ENCODE results near the gene NWD2.

DNA sequence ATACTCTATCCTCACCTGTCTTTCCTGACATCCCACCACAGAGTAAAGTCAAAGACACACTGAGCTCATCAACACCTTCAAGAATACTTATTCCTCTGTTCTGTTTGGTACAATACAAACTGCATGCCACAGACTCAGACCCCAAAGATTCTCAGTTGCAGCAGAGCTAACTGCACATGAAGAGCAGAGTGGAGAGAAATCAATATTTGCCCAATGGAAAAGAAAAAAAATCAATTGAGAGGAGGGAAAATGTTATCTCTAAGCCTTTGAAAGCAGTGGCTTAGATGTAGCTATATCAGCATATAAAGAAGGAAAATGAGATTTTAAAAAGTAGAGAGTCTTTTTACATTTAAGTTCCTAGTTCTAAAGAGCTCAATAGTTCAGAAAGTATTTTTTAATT, 180.2 kb downstream of the NWD2 start:
- TF ChIP-seq EP300 (IDR thresholded peaks at IDR 0.05) (no peak), POLR2AphosphoS5 (IDR thresholded peaks at IDR 0.05) (no peak)
- TF ChIP-seq, protein P1, sequence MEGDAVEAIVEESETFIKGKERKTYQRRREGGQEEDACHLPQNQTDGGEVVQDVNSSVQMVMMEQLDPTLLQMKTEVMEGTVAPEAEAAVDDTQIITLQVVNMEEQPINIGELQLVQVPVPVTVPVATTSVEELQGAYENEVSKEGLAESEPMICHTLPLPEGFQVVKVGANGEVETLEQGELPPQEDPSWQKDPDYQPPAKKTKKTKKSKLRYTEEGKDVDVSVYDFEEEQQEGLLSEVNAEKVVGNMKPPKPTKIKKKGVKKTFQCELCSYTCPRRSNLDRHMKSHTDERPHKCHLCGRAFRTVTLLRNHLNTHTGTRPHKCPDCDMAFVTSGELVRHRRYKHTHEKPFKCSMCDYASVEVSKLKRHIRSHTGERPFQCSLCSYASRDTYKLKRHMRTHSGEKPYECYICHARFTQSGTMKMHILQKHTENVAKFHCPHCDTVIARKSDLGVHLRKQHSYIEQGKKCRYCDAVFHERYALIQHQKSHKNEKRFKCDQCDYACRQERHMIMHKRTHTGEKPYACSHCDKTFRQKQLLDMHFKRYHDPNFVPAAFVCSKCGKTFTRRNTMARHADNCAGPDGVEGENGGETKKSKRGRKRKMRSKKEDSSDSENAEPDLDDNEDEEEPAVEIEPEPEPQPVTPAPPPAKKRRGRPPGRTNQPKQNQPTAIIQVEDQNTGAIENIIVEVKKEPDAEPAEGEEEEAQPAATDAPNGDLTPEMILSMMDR (IDR thresholded peaks at IDR 0.05): no peak

Measured in gastroesophageal sphincter (tissue), 3 donors.